ENCODE data around the gene CCDC57. TPM values are rescaled to one million over a fixed set of nuclear protein-coding genes. Genes with fewer than 3 reads are reported as not detected.

CCDC57 gene
- total and polyA plus RNA-seq, 2 of the 4 experiments (the other 2 are of a cell fraction) = 7.3 to 31.3 TPM

DNA sequence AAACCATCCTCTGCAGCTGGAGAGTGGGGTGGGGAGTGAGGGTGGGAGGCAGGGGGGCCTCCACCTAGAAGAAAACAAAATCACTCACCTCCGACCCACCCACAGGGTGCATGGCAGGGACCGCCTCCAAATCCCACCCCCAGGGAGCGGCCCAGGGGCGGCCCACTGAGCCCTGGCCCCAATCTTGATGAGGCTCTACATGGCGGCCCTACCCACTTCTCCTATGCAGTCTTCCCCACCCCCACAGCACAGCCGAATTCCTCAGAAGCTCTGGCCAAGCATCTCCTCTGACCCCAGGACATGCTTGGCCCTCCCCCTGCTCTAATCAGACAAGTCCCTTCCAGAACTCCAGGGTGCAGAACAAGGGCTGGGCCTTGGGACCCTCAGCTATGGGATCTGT lies 96.4 kb downstream of the CCDC57 start:
- Histone ChIP-seq H2AK5ac (ENCODE audit: low read depth, low read length) (no peak overlapping the region), H3K14ac (replicated peaks; ENCODE audit: low read depth, low read length) (no peak overlapping the region), H3K4ac (ENCODE audit: low read depth, low read length) (no peak overlapping the region), H2AFZ (replicated peaks; ENCODE audit: low read length, poor library complexity) (no peak overlapping the region), H3K4me3 (ENCODE audit: insufficient read depth, low read depth, low read length) (no peak overlapping the region), H2BK20ac (ENCODE audit: low read depth, low read length) (no peak overlapping the region), H3K9ac (ENCODE audit: low read depth, low read length) (no peak overlapping the region), H3K9me1 (ENCODE audit: insufficient read depth, low read length) (peaks cover 3% of the 10 kb centered on the region; the same call in 1 of the 2 replicates), H4K20me1 (ENCODE audit: insufficient read depth, low read length) (no peaks in the 10 kb centered on the region), H3K27ac (ENCODE audit: insufficient read depth, low read length) (no peak overlapping the region), H3K36me3 (ENCODE audit: control insufficient read depth, insufficient read depth, low read length) (peaks cover 11% of the 10 kb centered on the region), H3K56ac (ENCODE audit: extremely low read depth, insufficient read depth, low read length) (no peak overlapping the region), H4K91ac (ENCODE audit: insufficient read depth, low read depth, low read length) (no peak overlapping the region), H3K27me3 (ENCODE audit: control insufficient read depth, insufficient read depth, low read length) (no peaks in the 10 kb centered on the region), H3K79me1 (ENCODE audit: low read depth in 1 of 2, low read length in 2 of 2) (peaks cover 7 to 8% of the 10 kb centered on the region in 2 experiments; a peak in 2 of 4 replicates), H2BK120ac (ENCODE audit: low read depth, low read length) (no peak overlapping the region), H3K4me1 (ENCODE audit: control insufficient read depth, insufficient read depth, low read length) (peaks cover 10% of the 10 kb centered on the region), H3K23ac (ENCODE audit: low read depth, low read length) (no peak overlapping the region), H3K4me2 (ENCODE audit: low read depth, low read length) (no peak overlapping the region), H2BK5ac (ENCODE audit: low read depth, low read length, poor library complexity, severe bottlenecking) (no peak overlapping the region), H3K9me3 (ENCODE audit: control insufficient read depth, insufficient read depth, low read length) (no peaks in the 10 kb centered on the region), H4K5ac (ENCODE audit: low read depth, low read length) (no peak overlapping the region), H2BK15ac (ENCODE audit: low read depth, low read length) (no peak overlapping the region), H3K18ac (ENCODE audit: low read depth, low read length) (no peak overlapping the region), H2AK9ac (replicated peaks; ENCODE audit: low read depth, low read length, poor library complexity) (no peak overlapping the region), H4K8ac (ENCODE audit: low read depth in 2 of 2, low read length in 2 of 2) (no peak overlapping the region)
- DNase-seq (no peak), ATAC-seq (ENCODE audit: low read depth) (no peak)
- TF ChIP-seq RAD21 (IDR thresholded peaks at IDR 0.05; ENCODE audit: low read length) (no peak), MAZ (IDR thresholded peaks at IDR 0.05; ENCODE audit: borderline replicate concordance, low read depth, low read length) (no peak), SMC3 (IDR thresholded peaks at IDR 0.05; ENCODE audit: low read depth, low read length) (no peak), MXI1 (IDR thresholded peaks at IDR 0.05; ENCODE audit: borderline replicate concordance, low read depth, low read length) (no peak), POLR2A (IDR thresholded peaks at IDR 0.05; ENCODE audit: low read depth, low read length) (no peak), RFX5 (IDR thresholded peaks at IDR 0.05; ENCODE audit: low read depth, low read length) (no peak), CHD1 (IDR thresholded peaks at IDR 0.05; ENCODE audit: low read depth, low read length) (no peak), BHLHE40 (IDR thresholded peaks at IDR 0.05; ENCODE audit: low read depth, low read length) (no peak), MAFK (IDR thresholded peaks at IDR 0.05; ENCODE audit: low read depth, low read length) (no peak), RCOR1 (IDR thresholded peaks at IDR 0.05; ENCODE audit: insufficient replicate concordance, low read length) (no peak), FOS (IDR thresholded peaks at IDR 0.05; ENCODE audit: low read depth, low read length) (no peak), CEBPB (IDR thresholded peaks at IDR 0.05; ENCODE audit: low read depth, low read length) (no peak), NFE2L2 (IDR thresholded peaks at IDR 0.05; ENCODE audit: low read depth, low read length) (no peak)
- TF ChIP-seq, protein P1, sequence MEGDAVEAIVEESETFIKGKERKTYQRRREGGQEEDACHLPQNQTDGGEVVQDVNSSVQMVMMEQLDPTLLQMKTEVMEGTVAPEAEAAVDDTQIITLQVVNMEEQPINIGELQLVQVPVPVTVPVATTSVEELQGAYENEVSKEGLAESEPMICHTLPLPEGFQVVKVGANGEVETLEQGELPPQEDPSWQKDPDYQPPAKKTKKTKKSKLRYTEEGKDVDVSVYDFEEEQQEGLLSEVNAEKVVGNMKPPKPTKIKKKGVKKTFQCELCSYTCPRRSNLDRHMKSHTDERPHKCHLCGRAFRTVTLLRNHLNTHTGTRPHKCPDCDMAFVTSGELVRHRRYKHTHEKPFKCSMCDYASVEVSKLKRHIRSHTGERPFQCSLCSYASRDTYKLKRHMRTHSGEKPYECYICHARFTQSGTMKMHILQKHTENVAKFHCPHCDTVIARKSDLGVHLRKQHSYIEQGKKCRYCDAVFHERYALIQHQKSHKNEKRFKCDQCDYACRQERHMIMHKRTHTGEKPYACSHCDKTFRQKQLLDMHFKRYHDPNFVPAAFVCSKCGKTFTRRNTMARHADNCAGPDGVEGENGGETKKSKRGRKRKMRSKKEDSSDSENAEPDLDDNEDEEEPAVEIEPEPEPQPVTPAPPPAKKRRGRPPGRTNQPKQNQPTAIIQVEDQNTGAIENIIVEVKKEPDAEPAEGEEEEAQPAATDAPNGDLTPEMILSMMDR (conservative IDR thresholded peaks at IDR 0.05; ENCODE audit: low read depth, low read length) = no peak
- TF ChIP-seq, protein P2, sequence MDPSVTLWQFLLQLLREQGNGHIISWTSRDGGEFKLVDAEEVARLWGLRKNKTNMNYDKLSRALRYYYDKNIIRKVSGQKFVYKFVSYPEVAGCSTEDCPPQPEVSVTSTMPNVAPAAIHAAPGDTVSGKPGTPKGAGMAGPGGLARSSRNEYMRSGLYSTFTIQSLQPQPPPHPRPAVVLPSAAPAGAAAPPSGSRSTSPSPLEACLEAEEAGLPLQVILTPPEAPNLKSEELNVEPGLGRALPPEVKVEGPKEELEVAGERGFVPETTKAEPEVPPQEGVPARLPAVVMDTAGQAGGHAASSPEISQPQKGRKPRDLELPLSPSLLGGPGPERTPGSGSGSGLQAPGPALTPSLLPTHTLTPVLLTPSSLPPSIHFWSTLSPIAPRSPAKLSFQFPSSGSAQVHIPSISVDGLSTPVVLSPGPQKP (IDR thresholded peaks at IDR 0.05; ENCODE audit: borderline replicate concordance, low read depth, low read length) = no peak
- TF ChIP-seq, protein P3, sequence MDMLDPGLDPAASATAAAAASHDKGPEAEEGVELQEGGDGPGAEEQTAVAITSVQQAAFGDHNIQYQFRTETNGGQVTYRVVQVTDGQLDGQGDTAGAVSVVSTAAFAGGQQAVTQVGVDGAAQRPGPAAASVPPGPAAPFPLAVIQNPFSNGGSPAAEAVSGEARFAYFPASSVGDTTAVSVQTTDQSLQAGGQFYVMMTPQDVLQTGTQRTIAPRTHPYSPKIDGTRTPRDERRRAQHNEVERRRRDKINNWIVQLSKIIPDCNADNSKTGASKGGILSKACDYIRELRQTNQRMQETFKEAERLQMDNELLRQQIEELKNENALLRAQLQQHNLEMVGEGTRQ (IDR thresholded peaks at IDR 0.05; ENCODE audit: low read depth, low read length) = no peak
- no TSS peak for BruUV-seq (replicated peaks)
- ChIA-PET POLR2A (ENCODE audit: unreplicated experiment) (no interaction called here), CTCF (no interaction called here)
- 60% methylated on average over 1 of the region's 6 CpGs; no CpG with 5 or more reads in 1 of the 2 experiments for WGBS, 2 experiments (ENCODE audit: extremely low coverage in 2 of 2, insufficient read length in 1 of 2)
- in situ Hi-C loops (cut with MboI; ENCODE audit: low sequenced_read_pairs) = no loop called here
- dilution Hi-C loops (cut with HindIII; ENCODE audit: low sequenced_read_pairs, unreplicated experiment) = no loop called here
- intact Hi-C loops (cut with micrococcal nuclease) = no loop called here

All from IMR-90 (cell line).